Peyer's patch (tissue), 4 donors: ENCODE measurements around the gene PPP2R2C.

Source experiments
- CTCF ChIP-seq, 6 experiments: fragments of 450-650 bp in 4 of 6; fragments of 200-600 bp in 2 of 6; sonication (generic) in 1 of 6; IDR thresholded peaks; one replicate each; pipeline ENCODE4 v1.5.1; 2017 to 2019; ENCODE audit warnings: antibody characterized with exemption in 6 of 6, mild to moderate bottlenecking in 3 of 6, moderate library complexity in 1 of 6
- POLR2A ChIP-seq, 2 donors: fragments of 450-650 bp; IDR thresholded peaks; one replicate each; pipeline ENCODE4 v1.5.1; 2017; ENCODE audit warnings: antibody characterized with exemption in 2 of 2, mild to moderate bottlenecking in 2 of 2, moderate library complexity in 2 of 2

- TF ChIP-seq CTCF (IDR thresholded peaks at IDR 0.05) = no peak
- no peak for TF ChIP-seq POLR2A (IDR thresholded peaks at IDR 0.05)
Observed at GRCh38 chr4:6498511-6499237, 26.3 kb upstream of the PPP2R2C start.
